ENCODE results near the gene RPL36. TPM values are rescaled to one million over a fixed set of nuclear protein-coding genes. Genes with fewer than 3 reads are reported as not detected.

RPL36 gene
- total and polyA plus RNA-seq, 7 donors: 440 to 814 (median 572) TPM

DNA sequence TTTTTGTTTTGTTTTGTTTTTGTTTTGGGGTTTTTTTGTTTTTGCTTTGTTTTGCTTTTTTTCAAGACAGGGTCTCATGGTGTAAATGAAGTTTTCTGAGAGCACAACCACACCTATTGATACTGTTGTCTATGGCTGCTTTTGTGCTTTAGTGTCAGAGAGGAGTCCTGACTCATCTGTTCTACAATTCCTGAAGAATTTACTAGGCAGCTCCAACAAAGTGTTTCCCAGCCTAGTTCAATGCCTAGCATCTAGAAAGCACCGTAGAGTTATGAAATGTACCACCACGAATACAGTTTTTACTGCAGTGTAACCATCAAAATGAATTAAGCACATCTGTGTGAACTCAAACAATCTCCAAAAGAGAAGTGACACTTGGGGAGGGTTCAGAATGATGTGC, 46.1 kb upstream of the RPL36 start:
- 83 to 93% (median 85%) methylated on average over 2 of the region's 2 CpGs for WGBS, 3 donors
- no peak for TF ChIP-seq CTCF (IDR thresholded peaks at IDR 0.05)
- Histone ChIP-seq H3K4me3 (no peak overlapping the region), H3K9me3 (no peaks in the 10 kb centered on the region), H3K27ac (no peak overlapping the region), H3K36me3 (ENCODE audit: insufficient read depth in 1 of 2, low read depth in 1 of 2) (peaks cover 10 to 75% of the 10 kb centered on the region in 2 donors), H3K4me1 (peaks cover 13% of the 10 kb centered on the region), H3K27me3 (ENCODE audit: insufficient read depth in 3 of 3, low read length in 2 of 3) (no peaks in the 10 kb centered on the region)
- DNase-seq: no peak
- ATAC-seq: no peak
- intact Hi-C loops (cut with DNase I): loop anchor here in 1 of 2 donors (5.0 kb wide), 1 partner anchor 33 kb away; no protein-coding TSS in a partner anchor

- TF ChIP-seq CTCF (IDR thresholded peaks at IDR 0.05): no peak
- Histone ChIP-seq H3K9me3 (no peaks in the 10 kb centered on the region), H3K4me1 (peaks cover 3% of the 10 kb centered on the region), H3K36me3 (ENCODE audit: insufficient read depth in 1 of 2, low read depth in 1 of 2) (peaks cover 10 to 83% of the 10 kb centered on the region in 2 donors), H3K27ac (no peak overlapping the region), H3K27me3 (ENCODE audit: insufficient read depth in 3 of 3, low read length in 2 of 3) (no peaks in the 10 kb centered on the region), H3K4me3 (no peak overlapping the region)
- no peak for ATAC-seq
- 85 to 88% (median 88%) methylated on average over 5 of the region's 5 CpGs for WGBS, 3 donors
- DNase-seq: no peak
- intact Hi-C loops (cut with DNase I): no loop called here
Measured at GRCh38 chr19:5645409-5645808, 44.7 kb upstream of the RPL36 start.

GRCh38 chr19:5646703-5647102, 43.4 kb upstream of the RPL36 start:
- intact Hi-C loops (cut with DNase I): no loop called here
- DNase-seq: no peak
- Histone ChIP-seq H3K27me3 (ENCODE audit: insufficient read depth in 3 of 3, low read length in 2 of 3) (no peaks in the 10 kb centered on the region), H3K4me3 (no peak overlapping the region), H3K27ac (no peak overlapping the region), H3K36me3 (ENCODE audit: insufficient read depth in 1 of 2, low read depth in 1 of 2) (peaks cover 9 to 93% of the 10 kb centered on the region in 2 donors), H3K9me3 (no peaks in the 10 kb centered on the region), H3K4me1 (no peaks in the 10 kb centered on the region)
- TF ChIP-seq CTCF (IDR thresholded peaks at IDR 0.05): no peak
- ATAC-seq: no peak
- 85 to 90% (median 85%) methylated on average over 4 of the region's 4 CpGs for WGBS, 3 donors

GRCh38 chr19:5648464-5648863, 41.6 kb upstream of the RPL36 start:
- TF ChIP-seq CTCF (IDR thresholded peaks at IDR 0.05): no peak
- intact Hi-C loops (cut with DNase I): no loop called here
- no peaks in the 10 kb centered on the region for H3K27me3 ChIP-seq (ENCODE audit: insufficient read depth in 3 of 3, low read length in 2 of 3)
- DNase-seq (no peak), ATAC-seq (no peak)
- 91 to 95% (median 94%) methylated on average over 9 to 11 of the region's 11 CpGs for WGBS, 3 donors
- peaks cover 7 to 93% of the 10 kb centered on the region in 2 donors for H3K36me3 ChIP-seq (ENCODE audit: insufficient read depth in 1 of 2, low read depth in 1 of 2)
- no peaks in the 10 kb centered on the region for H3K4me1 ChIP-seq
- no peak overlapping the region for H3K27ac ChIP-seq
- H3K4me3 ChIP-seq: no peak overlapping the region
- H3K9me3 ChIP-seq: no peaks in the 10 kb centered on the region

DNA sequence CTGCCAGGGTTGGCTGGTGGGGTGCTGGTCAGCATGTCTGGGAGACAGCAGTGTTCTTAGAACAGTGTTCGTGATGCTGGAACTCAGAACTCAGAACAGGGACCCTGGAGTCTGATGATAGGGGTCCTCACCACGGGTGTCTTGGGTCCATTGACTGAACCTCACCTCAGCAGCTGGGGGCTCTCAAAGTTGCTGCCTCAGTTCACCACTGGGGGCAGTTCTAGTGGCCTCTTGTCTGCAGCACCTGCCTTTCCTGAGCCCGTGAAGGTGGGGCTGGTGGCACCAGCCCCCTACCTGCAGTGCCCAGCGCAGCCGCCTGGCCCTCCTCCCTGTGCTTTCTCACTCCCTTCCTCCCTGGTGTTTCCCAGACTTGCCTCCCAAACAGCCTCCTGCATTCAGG, 38.7 kb upstream of the RPL36 start:
- H3K4me1 ChIP-seq: no peaks in the 10 kb centered on the region
- DNase-seq (no peak), ATAC-seq (peak in 1 of 4 donors; percentile 26)
- no peaks in the 10 kb centered on the region for H3K27me3 ChIP-seq (ENCODE audit: insufficient read depth in 3 of 3, low read length in 2 of 3)
- no peaks in the 10 kb centered on the region for H3K9me3 ChIP-seq
- no peak for TF ChIP-seq CTCF (IDR thresholded peaks at IDR 0.05)
- H3K4me3 ChIP-seq: no peak overlapping the region
- H3K27ac ChIP-seq: no peak overlapping the region
- H3K36me3 ChIP-seq (ENCODE audit: insufficient read depth in 1 of 2, low read depth in 1 of 2): peaks cover 10 to 93% of the 10 kb centered on the region in 2 donors
- WGBS, 3 donors: 94 to 98% (median 96%) methylated on average over 3 to 5 of the region's 5 CpGs
- intact Hi-C loops (cut with DNase I): no loop called here
